Measurements from ENCODE around the gene CAPN15. TPM values are rescaled to one million over a fixed set of nuclear protein-coding genes. Genes with fewer than 3 reads are reported as not detected.
A peak's percentile ranks its signal among the peaks of the same experiment; 100 is the strongest.

The CAPN15 gene
- total RNA-seq, 1 experiment from 2014 or later = 87.5 TPM

DNA sequence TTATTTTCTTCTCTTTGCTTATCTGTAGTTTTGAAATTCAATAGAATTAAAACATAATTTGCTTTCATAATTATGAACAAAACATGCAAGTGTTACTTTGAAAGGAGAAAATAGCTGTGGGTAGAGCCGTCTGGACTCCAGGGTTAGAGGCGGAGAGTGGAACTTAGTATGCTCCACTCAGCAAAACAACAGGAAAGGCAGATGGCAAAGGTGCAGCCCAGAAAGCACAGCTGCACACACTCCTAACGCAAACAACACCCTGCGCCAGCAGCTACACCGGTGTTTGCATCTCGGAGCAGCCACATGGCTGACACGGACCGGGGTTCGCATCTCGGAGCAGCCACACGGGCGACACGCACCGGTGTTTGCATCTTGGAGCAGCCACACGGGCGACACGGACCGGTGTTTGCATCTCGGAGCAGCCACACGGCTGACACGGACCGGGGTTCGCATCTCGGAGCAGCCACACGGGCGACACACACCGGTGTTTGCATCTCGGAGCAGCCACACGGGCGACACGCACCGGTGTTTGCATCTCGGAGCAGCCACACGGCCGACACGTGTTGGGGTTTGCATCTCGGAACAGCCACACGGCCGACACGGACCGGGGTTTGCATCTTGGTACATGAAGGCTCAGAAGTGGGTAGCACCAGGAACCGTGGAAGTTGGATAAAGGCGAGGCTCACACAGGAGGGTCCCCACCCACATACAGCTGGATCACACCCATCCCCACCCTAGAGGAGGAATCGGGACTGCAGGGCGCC lies 12.2 kb upstream of the CAPN15 start:
- H3K4me3 ChIP-seq (ENCODE audit: insufficient read depth, low read depth, low read length) = no peak overlapping the region
- no peaks in the 10 kb centered on the region; the same call in 1 of the 2 replicates for H3K36me3 ChIP-seq (replicated peaks; ENCODE audit: control insufficient read depth, insufficient read depth, low read length)
- no peaks in the 10 kb centered on the region for H3K27me3 ChIP-seq (ENCODE audit: control insufficient read depth, insufficient read depth, low read length)
- no peak for DNase-seq

GRCh38 chr16:515939-516226 lies 11.6 kb upstream of the CAPN15 start:
- DNase-seq = no peak
- no peaks in the 10 kb centered on the region for H3K27me3 ChIP-seq (ENCODE audit: control insufficient read depth, insufficient read depth, low read length)
- no peaks in the 10 kb centered on the region; the same call in 1 of the 2 replicates for H3K36me3 ChIP-seq (replicated peaks; ENCODE audit: control insufficient read depth, insufficient read depth, low read length)
- no peak overlapping the region for H3K4me3 ChIP-seq (ENCODE audit: insufficient read depth, low read depth, low read length)

DNA sequence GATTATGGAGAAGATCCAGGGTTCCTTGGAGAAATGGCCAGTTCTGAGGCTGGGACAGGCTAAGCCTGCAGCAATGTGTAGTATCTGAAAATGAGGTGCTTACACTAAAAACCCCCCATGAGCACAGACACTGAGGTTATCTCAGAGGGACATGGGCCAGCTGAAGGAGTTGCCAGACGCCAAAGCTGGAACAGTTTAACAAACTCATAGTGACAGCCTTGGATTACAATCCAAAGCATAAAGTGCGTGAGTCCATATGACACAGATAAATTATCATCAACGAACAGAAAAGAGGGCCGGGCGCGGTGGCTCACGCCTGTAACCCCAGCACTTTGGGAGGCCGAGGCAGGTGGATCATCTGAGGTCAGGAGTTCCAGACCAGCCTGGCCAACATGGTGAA lies 11.2 kb upstream of the CAPN15 start:
- Histone ChIP-seq H3K4me3 (ENCODE audit: insufficient read depth, low read depth, low read length) (no peak overlapping the region), H3K27me3 (ENCODE audit: control insufficient read depth, insufficient read depth, low read length) (no peaks in the 10 kb centered on the region), H3K36me3 (replicated peaks; ENCODE audit: control insufficient read depth, insufficient read depth, low read length) (no peaks in the 10 kb centered on the region; the same call in 1 of the 2 replicates)
- DNase-seq = no peak

DNA sequence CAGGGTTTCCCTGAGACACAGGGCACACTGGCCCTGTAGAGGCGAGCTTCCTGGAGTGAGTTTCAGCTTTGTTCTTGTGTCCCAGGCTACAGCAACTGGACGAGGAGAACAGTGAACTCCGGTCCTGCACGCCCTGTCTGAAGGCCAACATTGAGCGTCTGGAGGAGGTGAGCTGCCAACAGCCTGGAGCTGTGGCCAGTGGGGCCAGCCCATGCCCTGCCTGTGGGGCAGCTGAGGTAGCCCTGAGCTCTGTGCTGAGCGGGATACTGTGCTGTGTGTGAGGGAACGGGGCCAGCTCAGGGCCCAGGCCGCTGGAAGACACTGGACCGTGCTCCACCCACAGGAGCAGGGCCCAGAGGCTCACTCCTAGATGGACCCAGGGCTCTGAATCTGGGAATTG lies 8.7 kb upstream of the CAPN15 start:
- H3K4me3 ChIP-seq (ENCODE audit: insufficient read depth, low read depth, low read length) = no peak overlapping the region
- no peak for DNase-seq
- H3K27me3 ChIP-seq (ENCODE audit: control insufficient read depth, insufficient read depth, low read length) = no peaks in the 10 kb centered on the region
- no peaks in the 10 kb centered on the region; the same call in 1 of the 2 replicates for H3K36me3 ChIP-seq (replicated peaks; ENCODE audit: control insufficient read depth, insufficient read depth, low read length)

DNA sequence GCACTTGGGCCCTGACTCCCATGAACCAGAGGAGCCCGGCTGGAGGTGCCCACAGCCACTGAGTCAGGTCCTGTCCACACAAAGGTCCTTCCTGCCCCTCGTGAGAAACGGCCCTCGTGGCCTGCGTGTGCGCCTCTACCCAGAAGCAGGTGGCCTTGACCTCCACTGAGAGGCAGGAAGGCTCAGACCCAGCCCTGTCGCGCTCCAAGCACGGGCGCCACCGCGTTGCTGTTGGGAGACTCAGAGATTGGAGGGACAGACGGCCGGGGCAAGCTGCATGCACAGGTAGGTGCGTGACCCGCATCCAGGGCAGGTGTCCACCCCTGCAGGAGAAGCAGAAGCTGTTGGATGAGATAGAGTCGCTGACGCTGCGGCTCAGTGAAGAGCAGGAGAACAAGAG lies 8.1 kb upstream of the CAPN15 start:
- H3K4me3 ChIP-seq (ENCODE audit: insufficient read depth, low read depth, low read length) = no peak overlapping the region
- H3K27me3 ChIP-seq (ENCODE audit: control insufficient read depth, insufficient read depth, low read length) = no peaks in the 10 kb centered on the region
- no peak for DNase-seq
- no peaks in the 10 kb centered on the region; the same call in 1 of the 2 replicates for H3K36me3 ChIP-seq (replicated peaks; ENCODE audit: control insufficient read depth, insufficient read depth, low read length)

GRCh38 chr16:519841-520687 lies 7.4 kb upstream of the CAPN15 start:
- no peak overlapping the region for H3K4me3 ChIP-seq (ENCODE audit: insufficient read depth, low read depth, low read length)
- H3K27me3 ChIP-seq (ENCODE audit: control insufficient read depth, insufficient read depth, low read length) = no peaks in the 10 kb centered on the region
- no peak for DNase-seq
- no peaks in the 10 kb centered on the region; the same call in 1 of the 2 replicates for H3K36me3 ChIP-seq (replicated peaks; ENCODE audit: control insufficient read depth, insufficient read depth, low read length)

DNA sequence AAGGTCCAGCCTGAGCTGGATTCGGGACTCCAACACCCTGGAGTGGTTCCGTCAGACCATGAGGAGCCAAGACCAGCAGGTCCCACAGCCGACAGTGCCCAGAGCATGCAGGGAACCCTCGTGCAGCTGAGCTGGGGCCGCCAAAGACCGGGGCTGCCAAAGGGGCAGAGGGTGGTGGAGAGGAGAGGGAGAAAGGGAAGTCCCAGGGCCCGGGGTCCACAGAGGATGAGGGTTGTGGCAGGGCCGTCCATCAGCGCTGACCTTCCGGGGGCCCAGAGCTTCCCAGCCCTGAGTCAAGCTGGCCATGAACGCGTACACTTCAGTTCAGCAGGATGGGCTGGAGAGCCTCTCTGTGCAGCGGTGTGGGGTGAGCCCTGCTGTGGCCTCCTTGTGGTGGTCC lies 6.7 kb upstream of the CAPN15 start:
- no peaks in the 10 kb centered on the region for H3K36me3 ChIP-seq (replicated peaks; ENCODE audit: control insufficient read depth, insufficient read depth, low read length)
- DNase-seq = no peak
- H3K27me3 ChIP-seq (ENCODE audit: control insufficient read depth, insufficient read depth, low read length) = no peaks in the 10 kb centered on the region
- no peak overlapping the region for H3K4me3 ChIP-seq (ENCODE audit: insufficient read depth, low read depth, low read length)

DNA sequence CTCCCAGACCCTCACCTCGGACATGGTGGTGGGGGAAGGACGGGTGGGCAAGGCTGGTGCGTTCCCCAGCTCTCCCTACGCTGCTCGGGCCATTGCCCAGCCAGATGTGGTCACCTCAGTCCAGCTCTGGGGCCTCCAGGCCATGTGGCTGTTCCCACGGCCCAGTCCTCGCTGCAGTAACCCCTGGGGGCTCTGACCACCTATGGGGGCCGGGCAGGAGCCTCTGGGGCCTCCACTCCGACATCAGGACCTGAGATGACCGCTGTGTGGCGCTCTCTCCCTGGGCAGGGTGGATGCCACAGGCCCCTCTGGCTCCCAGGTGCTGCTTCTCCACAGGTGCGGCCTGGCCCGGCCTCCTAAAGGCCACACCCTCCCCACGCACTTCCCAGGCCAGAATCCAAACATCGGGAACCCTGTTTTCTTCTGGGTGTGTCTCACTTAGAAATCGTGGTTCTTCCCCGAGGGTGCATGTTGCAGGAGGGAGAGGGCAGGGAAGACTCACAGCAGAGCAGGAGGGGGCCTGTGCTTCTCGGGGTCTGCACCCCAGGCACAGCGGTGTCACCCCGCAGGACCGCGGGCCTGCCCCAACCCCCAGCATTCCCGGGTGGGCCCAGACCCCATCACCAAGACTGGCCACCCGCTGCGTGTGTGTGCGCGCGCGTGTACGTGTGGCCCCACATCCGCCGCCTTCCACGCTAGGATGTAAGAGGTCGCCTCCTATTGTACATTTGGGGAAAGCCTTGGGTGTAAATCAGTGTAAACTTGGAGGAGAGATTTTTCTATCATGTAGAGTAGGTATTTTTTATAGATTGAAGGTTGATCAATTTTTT lies 5.9 kb upstream of the CAPN15 start:
- H3K4me3 ChIP-seq (ENCODE audit: insufficient read depth, low read depth, low read length) = no peak overlapping the region
- no peaks in the 10 kb centered on the region for H3K27me3 ChIP-seq (ENCODE audit: control insufficient read depth, insufficient read depth, low read length)
- H3K36me3 ChIP-seq (replicated peaks; ENCODE audit: control insufficient read depth, insufficient read depth, low read length) = no peaks in the 10 kb centered on the region
- peak; percentile 93 for DNase-seq

DNA sequence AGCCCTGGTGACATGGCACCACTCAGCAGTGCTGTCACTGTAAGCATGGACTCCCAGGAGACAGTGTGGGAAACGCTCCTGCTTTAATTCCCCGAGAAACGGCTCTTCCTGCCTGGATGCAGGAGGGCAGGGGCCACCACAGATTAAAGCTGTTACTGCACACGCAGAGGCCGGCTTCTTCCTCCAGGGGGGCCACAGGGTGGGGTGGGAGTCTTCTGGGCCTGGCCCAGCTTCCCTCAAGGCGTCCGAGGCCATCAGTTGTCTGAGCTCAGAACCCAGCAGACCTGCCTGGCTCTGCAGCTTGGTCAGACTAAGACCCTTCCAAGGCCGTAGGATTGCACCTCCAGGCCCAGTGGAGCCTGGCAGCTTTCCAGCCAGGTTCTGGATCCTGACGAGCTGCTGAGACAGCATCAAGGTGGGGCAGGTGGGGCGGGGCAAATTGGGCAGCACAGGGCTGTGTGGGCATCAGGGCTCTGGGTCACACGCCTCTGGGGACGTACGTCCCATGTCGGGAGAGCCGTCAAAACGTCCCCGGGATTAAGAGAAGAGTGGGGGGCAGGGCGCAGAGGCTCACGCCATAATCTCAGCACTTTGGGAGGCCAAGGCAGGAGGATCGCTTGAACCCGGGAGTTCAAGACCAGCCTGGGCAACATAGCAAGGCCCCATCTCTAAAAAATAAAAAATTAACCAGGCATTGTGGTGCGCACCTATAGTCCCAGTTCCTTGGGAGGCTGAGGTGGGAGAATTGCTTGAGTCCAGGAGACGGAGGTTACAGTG lies 5.0 kb upstream of the CAPN15 start:
- H3K27me3 ChIP-seq (ENCODE audit: control insufficient read depth, insufficient read depth, low read length) = no peaks in the 10 kb centered on the region
- H3K4me3 ChIP-seq (ENCODE audit: insufficient read depth, low read depth, low read length) = no peak overlapping the region
- DNase-seq = no peak
- no peaks in the 10 kb centered on the region for H3K36me3 ChIP-seq (replicated peaks; ENCODE audit: control insufficient read depth, insufficient read depth, low read length)

DNA sequence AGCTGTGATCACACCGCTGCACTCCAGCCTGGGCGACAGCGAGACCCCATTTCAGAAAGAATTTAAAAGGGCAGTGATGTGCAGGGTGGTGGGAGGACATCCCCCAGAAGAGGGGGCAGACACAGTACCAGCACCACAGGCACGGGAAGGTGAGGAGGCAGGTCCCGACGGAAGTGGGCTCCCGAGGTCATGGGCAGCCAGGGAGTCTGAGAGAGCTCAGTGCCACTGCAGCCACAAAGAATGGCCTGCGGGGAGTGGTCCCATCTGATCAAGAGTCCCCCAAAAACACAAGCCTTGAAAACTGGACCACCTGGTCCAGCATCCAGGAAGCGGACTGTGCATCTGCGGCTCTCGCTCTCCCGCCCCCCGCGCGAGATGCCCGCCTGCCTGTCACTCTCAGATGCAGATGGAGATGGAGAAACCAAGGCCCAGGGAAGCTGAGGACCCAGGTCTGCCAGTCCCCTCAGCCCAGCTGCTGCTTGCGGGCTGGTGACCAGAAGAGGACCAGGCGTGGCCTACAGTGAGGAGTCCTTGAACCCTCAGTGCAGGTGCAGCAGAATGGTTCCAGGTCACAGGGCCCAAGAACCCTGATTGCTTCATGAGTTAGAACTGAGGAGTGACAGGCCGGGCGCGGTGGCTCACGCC lies 4.3 kb upstream of the CAPN15 start:
- H3K27me3 ChIP-seq (ENCODE audit: control insufficient read depth, insufficient read depth, low read length) = no peaks in the 10 kb centered on the region
- H3K36me3 ChIP-seq (replicated peaks; ENCODE audit: control insufficient read depth, insufficient read depth, low read length) = no peaks in the 10 kb centered on the region
- no peak for DNase-seq
- no peak overlapping the region for H3K4me3 ChIP-seq (ENCODE audit: insufficient read depth, low read depth, low read length)

- DNase-seq = no peak
- no peaks in the 10 kb centered on the region for H3K36me3 ChIP-seq (replicated peaks; ENCODE audit: control insufficient read depth, insufficient read depth, low read length)
- no peaks in the 10 kb centered on the region for H3K27me3 ChIP-seq (ENCODE audit: control insufficient read depth, insufficient read depth, low read length)
- H3K4me3 ChIP-seq (ENCODE audit: insufficient read depth, low read depth, low read length) = no peak overlapping the region
These were observed 3.1 kb upstream of the CAPN15 start for GRCh38 chr16:524274-525040.

DNA sequence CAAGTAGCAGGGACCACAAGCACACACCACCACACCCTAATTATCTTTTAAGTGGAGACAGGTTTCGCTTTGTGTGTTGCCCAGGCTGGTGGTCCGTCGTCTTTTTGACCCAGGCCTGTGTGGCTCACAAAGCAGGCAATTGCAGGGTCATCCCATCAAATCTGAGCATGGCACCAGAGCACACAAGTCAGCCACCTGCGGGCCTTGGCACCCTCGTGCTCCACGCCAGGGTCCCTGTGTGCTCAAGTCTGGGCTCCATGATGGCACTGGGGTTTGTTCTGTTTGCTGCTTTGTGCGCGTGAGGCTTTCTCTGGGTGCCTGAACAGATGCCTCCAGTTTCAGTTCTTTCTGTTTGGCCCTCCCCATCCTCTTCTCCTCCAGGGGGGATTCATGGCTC lies 2.4 kb upstream of the CAPN15 start:
- no peak for DNase-seq
- H3K27me3 ChIP-seq (ENCODE audit: control insufficient read depth, insufficient read depth, low read length) = no peaks in the 10 kb centered on the region
- H3K36me3 ChIP-seq (replicated peaks; ENCODE audit: control insufficient read depth, insufficient read depth, low read length) = peaks cover 2% of the 10 kb centered on the region; the same call in 1 of the 2 replicates
- H3K4me3 ChIP-seq (ENCODE audit: insufficient read depth, low read depth, low read length) = no peak overlapping the region

DNA sequence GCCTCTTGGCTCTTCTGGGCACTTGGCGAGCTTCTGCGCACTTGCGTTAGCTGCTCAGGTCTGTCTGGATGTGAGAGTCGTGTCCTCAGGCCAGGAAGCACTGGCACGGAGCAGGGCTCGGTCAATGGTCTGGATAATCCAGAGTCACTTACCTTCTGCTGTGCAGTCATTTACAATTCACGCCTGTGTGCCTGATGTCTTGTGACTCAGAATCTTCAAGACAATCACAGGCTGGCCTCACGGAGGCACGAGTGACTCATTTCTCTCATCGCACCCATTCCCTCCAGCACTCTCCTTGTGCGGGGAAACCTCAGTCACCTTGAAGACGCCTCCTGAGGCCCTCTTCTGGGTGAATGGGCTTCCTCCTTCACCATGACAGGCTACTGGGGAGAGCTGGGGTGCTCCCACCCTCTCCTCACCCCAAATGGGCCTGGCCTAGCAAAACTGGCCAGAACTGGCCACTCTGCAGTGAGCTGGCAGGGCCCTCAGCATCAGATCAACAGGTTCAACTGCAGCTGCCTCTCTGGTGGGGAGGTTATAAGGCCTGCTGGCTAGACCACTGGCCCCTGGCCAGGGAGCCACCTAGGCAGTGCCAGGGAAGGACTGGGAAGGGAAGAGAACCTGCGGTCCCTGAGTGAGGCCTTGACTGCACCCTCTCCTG lies 1.9 kb upstream of the CAPN15 start:
- no peaks in the 10 kb centered on the region for H3K27me3 ChIP-seq (ENCODE audit: control insufficient read depth, insufficient read depth, low read length)
- DNase-seq = no peak
- no peak overlapping the region for H3K4me3 ChIP-seq (ENCODE audit: insufficient read depth, low read depth, low read length)

More for the DNA sequence above, 1.9 kb upstream of the CAPN15 start:
- H3K36me3 ChIP-seq (replicated peaks; ENCODE audit: control insufficient read depth, insufficient read depth, low read length) = peaks cover 2% of the 10 kb centered on the region; the same call in 1 of the 2 replicates

Data from H7 (cell line).